Measurements from ENCODE around the gene RSPH10B2.
"Not testable (repeated sequence)": the region's sequence is repeated elsewhere in the genome, so short reads cannot be mapped to it uniquely, and the experiment has no call there.

Gene RSPH10B2

GRCh38 chr7:6843654-6844053, 89.8 kb downstream of the RSPH10B2 start:
- not testable (repeated sequence) for DNase-seq

DNA sequence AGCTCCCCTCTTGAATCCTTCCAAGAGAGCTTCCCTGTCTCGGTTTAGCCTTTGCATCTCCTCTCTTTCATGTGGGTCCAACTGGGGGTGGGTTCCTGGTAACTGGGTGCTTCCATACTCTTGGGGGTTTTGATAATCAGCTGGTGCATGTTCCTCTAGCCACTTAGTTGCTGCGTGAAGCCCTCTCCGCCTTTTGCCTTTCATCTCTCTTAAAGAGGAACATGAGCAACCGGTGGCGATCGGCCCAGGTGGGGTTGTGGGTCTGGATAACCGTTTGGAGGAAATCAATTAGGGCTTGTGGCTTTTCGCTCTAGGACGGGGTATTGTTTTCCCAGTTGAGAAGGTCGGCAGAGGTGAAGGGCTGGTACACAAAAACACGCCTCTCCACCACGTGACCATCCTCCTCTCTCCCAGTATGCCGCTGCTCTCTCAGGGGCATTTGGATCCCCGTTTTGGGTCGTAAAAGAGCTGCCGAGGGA, 92.1 kb downstream of the RSPH10B2 start:
- DNase-seq, result peak; percentile 28

DNA sequence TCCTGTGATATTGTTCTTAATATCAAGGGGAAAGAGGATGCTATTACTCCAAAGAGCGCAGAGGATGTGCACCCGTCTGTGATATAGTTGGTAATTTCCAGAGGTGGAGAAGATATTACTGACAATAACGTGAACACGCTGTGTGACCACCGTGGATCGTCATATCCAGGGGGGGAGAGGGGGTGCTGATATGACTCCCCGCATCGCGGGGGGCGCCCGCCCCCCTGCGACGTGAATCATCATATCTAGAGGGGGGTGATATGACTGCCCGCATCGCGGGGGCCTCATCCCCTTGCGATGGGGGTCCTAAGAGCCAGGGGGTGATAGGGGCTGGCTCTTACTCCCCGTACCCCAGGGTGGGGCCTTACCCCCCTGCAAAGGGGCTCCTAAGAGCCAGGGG, 93.8 kb downstream of the RSPH10B2 start:
- not testable (repeated sequence) for DNase-seq
